ENCODE measurements around the gene FRG2B.
"Not testable (repeated sequence)": the region's sequence is repeated elsewhere in the genome, so short reads cannot be mapped to it uniquely, and the experiment has no call there.

DNA sequence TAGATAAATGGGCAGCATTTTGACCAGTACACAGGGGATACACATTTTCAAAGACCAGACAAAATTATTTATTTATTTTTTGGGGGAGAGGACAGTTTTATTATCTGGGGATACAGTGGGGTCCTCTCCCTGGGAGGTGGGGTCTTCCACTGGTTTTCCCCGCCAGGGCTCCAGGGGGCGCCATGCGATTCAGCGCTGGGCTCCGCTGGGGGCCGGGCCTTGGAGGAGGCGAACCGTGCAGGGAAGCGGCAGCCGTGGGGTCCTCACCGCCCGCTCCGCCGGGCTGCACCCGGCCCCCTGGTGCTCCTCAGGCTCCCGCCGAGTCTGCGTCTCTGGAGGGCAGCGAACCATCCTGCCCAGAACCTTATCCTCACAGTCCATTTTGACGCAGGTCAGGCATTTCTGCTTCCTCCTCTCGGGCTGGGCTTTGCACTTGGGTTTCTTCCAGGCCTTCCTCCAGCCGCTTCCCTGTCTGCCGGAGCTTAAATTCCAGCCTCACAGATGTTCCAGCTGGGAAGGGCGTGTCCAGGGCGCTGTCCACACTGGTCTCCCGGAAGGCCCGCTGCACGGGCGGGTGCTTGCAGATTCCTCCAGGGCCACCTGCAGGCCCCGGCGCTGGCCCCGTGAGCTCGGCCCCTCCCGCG lies 10.7 kb upstream of the FRG2B start:
- TF ChIP-seq, protein P1, sequence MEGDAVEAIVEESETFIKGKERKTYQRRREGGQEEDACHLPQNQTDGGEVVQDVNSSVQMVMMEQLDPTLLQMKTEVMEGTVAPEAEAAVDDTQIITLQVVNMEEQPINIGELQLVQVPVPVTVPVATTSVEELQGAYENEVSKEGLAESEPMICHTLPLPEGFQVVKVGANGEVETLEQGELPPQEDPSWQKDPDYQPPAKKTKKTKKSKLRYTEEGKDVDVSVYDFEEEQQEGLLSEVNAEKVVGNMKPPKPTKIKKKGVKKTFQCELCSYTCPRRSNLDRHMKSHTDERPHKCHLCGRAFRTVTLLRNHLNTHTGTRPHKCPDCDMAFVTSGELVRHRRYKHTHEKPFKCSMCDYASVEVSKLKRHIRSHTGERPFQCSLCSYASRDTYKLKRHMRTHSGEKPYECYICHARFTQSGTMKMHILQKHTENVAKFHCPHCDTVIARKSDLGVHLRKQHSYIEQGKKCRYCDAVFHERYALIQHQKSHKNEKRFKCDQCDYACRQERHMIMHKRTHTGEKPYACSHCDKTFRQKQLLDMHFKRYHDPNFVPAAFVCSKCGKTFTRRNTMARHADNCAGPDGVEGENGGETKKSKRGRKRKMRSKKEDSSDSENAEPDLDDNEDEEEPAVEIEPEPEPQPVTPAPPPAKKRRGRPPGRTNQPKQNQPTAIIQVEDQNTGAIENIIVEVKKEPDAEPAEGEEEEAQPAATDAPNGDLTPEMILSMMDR (CRISPR knock-in tag; IDR thresholded peaks at IDR 0.05), result peak; percentile 49
- TF ChIP-seq NPAS2 (CRISPR knock-in tag; IDR thresholded peaks at IDR 0.05; ENCODE audit: borderline replicate concordance); ZBTB1 (CRISPR knock-in tag; IDR thresholded peaks at IDR 0.05; ENCODE audit: borderline replicate concordance); MAFG (CRISPR knock-in tag; IDR thresholded peaks at IDR 0.05); TCF7L2 (IDR thresholded peaks at IDR 0.05; ENCODE audit: low read depth, low read length); ZNF776 (CRISPR knock-in tag; IDR thresholded peaks at IDR 0.05): not testable (repeated sequence)
- TF ChIP-seq, protein P2, sequence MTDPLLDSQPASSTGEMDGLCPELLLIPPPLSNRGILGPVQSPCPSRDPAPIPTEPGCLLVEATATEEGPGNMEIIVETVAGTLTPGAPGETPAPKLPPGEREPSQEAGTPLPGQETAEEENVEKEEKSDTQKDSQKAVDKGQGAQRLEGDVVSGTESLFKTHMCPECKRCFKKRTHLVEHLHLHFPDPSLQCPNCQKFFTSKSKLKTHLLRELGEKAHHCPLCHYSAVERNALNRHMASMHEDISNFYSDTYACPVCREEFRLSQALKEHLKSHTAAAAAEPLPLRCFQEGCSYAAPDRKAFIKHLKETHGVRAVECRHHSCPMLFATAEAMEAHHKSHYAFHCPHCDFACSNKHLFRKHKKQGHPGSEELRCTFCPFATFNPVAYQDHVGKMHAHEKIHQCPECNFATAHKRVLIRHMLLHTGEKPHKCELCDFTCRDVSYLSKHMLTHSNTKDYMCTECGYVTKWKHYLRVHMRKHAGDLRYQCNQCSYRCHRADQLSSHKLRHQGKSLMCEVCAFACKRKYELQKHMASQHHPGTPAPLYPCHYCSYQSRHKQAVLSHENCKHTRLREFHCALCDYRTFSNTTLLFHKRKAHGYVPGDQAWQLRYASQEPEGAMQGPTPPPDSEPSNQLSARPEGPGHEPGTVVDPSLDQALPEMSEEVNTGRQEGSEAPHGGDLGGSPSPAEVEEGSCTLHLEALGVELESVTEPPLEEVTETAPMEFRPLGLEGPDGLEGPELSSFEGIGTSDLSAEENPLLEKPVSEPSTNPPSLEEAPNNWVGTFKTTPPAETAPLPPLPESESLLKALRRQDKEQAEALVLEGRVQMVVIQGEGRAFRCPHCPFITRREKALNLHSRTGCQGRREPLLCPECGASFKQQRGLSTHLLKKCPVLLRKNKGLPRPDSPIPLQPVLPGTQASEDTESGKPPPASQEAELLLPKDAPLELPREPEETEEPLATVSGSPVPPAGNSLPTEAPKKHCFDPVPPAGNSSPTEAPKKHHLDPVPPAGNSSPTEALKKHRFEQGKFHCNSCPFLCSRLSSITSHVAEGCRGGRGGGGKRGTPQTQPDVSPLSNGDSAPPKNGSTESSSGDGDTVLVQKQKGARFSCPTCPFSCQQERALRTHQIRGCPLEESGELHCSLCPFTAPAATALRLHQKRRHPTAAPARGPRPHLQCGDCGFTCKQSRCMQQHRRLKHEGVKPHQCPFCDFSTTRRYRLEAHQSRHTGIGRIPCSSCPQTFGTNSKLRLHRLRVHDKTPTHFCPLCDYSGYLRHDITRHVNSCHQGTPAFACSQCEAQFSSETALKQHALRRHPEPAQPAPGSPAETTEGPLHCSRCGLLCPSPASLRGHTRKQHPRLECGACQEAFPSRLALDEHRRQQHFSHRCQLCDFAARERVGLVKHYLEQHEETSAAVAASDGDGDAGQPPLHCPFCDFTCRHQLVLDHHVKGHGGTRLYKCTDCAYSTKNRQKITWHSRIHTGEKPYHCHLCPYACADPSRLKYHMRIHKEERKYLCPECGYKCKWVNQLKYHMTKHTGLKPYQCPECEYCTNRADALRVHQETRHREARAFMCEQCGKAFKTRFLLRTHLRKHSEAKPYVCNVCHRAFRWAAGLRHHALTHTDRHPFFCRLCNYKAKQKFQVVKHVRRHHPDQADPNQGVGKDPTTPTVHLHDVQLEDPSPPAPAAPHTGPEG (CRISPR knock-in tag; IDR thresholded peaks at IDR 0.05), result not testable (repeated sequence)

Data from HepG2 (cell line).